ENCODE measurements around the gene ARHGEF37.

DNA sequence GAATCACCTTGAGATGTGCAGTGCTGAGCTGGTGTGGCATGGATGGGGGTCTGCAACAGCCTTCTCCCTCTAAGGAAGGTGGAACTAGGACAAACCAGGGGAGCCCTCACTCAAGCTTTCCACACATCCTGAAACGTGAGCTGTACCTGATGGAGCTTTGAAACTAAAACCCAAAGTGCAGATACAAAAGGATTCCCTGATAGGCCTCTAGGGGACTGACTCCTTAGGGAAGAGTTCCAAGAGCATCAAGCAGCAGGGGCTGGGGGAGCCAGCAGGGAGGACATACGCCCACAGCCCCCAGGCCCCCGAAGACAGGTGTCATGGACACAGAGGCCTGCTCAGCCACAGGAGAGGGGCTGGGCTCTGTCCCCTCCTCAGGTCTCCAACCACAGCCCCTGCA is 17.7 kb downstream of the ARHGEF37 start:
- TF ChIP-seq, protein P1, sequence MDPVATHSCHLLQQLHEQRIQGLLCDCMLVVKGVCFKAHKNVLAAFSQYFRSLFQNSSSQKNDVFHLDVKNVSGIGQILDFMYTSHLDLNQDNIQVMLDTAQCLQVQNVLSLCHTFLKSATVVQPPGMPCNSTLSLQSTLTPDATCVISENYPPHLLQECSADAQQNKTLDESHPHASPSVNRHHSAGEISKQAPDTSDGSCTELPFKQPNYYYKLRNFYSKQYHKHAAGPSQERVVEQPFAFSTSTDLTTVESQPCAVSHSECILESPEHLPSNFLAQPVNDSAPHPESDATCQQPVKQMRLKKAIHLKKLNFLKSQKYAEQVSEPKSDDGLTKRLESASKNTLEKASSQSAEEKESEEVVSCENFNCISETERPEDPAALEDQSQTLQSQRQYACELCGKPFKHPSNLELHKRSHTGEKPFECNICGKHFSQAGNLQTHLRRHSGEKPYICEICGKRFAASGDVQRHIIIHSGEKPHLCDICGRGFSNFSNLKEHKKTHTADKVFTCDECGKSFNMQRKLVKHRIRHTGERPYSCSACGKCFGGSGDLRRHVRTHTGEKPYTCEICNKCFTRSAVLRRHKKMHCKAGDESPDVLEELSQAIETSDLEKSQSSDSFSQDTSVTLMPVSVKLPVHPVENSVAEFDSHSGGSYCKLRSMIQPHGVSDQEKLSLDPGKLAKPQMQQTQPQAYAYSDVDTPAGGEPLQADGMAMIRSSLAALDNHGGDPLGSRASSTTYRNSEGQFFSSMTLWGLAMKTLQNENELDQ (CRISPR knock-in tag; IDR thresholded peaks at IDR 0.05; ENCODE audit: borderline replicate concordance) = no peak
- no peak for TF ChIP-seq TAF7 (tag; IDR thresholded peaks at IDR 0.05)
- TF ChIP-seq CBFA2T2 (conservative IDR thresholded peaks at IDR 0.05) = no peak

All from K562 (cell line).